Heart left ventricle (tissue), 13 donors: ENCODE results near the gene LRRC2.

Experiments
- CTCF ChIP-seq, 12 donors: fragments of 200-600 bp; sonication (generic) in 4 of 12; IDR thresholded peaks; one replicate each; pipeline versions ENCODE4 v1.5.0 to v1.8.0; 2018 to 2022; ENCODE audit warnings: antibody characterized with exemption in 12 of 12, mild to moderate bottlenecking in 5 of 12
- POLR2A ChIP-seq, 2 donors: fragments of 450-650 bp; IDR thresholded peaks; one replicate each; pipeline ENCODE4 v1.6.1; 2017; ENCODE audit warnings: antibody characterized with exemption in 2 of 2, mild to moderate bottlenecking in 2 of 2, moderate library complexity in 2 of 2
- donor health status: ischemic (EF 13 %, LVEDD 7.1; RV severe dilation, severe dysfunction).
- donor health status: DM: no; HTN: yes; CAD: no.
- donor health status: DM: no; HTN: no; CAD: no.
- donor health status: ischemic (EF 25% LVEDD 6.9; RV normal size, moderate dysfunction).
- donor health status: ischemic (EF 25% LVEDD 5.7; RV mildly dilated, moderate dysfunction).
- donor health status: ischemic (EF 35%, LVEDD 5.7; RV mildly dilated, moderate dysfunction).
- donor health status: nonischemic (EF 11% LVEDD 7.7; RV severe dilation, severe dysfunction).
- donor health status: DM: yes; HTN: yes; CAD: no.
- donor health status: PGD.
- donor health status: ischemic (EF 29% LVEDD 5.4; RV normal size, mild dysfunction).
- donor health status: nonischemic (EF 23%, LVEDD 6.1; RV moderate dilation, normal function).

- no peak for TF ChIP-seq CTCF (IDR thresholded peaks at IDR 0.05)
- TF ChIP-seq POLR2A (IDR thresholded peaks at IDR 0.05) = no peak
Measured at GRCh38 chr3:46524832-46525231, 41.3 kb downstream of the LRRC2 start.
